K562 (cell line): ENCODE data around the gene LY6G6D. TPM values are rescaled to one million over a fixed set of nuclear protein-coding genes. Genes with fewer than 3 reads are reported as not detected.
A peak's percentile ranks its signal among the peaks of the same experiment; 100 is the strongest.

Experiments used
- BRF2 ChIP-seq: IDR thresholded peaks from 3 replicates; pipeline ENCODE4 v1.6.1; 2011; ENCODE audit warnings: borderline replicate concordance, mild to moderate bottlenecking; ENCODE audit not compliant: insufficient read length, insufficient read depth
- CBFA2T3 ChIP-seq: fragments of 450-650 bp; IDR thresholded peaks from 2 replicates; pipeline ENCODE4 v1.6.1; 2017
- CREB1 ChIP-seq, 2 experiments: sonication (generic) in 1 of 2; formaldehyde crosslinking in 1 of 2; IDR thresholded peaks; 2 replicates each; pipeline versions ENCODE4 v1.6.1 to v1.8.0; 2012 to 2022; ENCODE audit warnings: inconsistent platforms in 1 of 2, mild to moderate bottlenecking in 1 of 2, missing genetic modification reagents in 1 of 2, moderate library complexity in 1 of 2
- CREBBP ChIP-seq: IDR thresholded peaks from one replicate; pipeline ENCODE4 v1.6.1; 2012; ENCODE audit warnings: low read depth, mild to moderate bottlenecking, control low read depth, inconsistent platforms, low read length
- CREM ChIP-seq: IDR thresholded peaks from 2 replicates; pipeline ENCODE4 v1.6.1; 2014; ENCODE audit warnings: antibody characterized with exemption, low read depth
- DACH1 ChIP-seq: fragments of 450-650 bp; IDR thresholded peaks from 2 replicates; pipeline ENCODE4 v1.6.1; 2018; ENCODE audit not compliant: partially characterized antibody
- DDX20 ChIP-seq: fragments of 450-650 bp; IDR thresholded peaks from 2 replicates; pipeline ENCODE4 v1.6.1; 2016; ENCODE audit warnings: missing genetic modification characterization, low read depth, mild to moderate bottlenecking, missing compliant biosample characterization, moderate library complexity
- DPF2 ChIP-seq: fragments of 450-650 bp; IDR thresholded peaks from 2 replicates; pipeline ENCODE4 v1.6.1; 2016
- GABPB2 ChIP-seq: fragments of 250-450 bp; sonication (Bioruptor Pico); conservative IDR thresholded peaks from 2 replicates; pipeline ENCODE4 v1.5.1; 2021; ENCODE audit warnings: mild to moderate bottlenecking
- HMG20A ChIP-seq: fragments of 450-650 bp; formaldehyde crosslinking; conservative IDR thresholded peaks from 2 replicates; pipeline ENCODE4 v1.4.0; 2020; ENCODE audit warnings: mild to moderate bottlenecking, mixed read lengths
- NFATC3 ChIP-seq: fragments of 450-650 bp; IDR thresholded peaks from 2 replicates; pipeline ENCODE4 v1.6.1; 2017; ENCODE audit warnings: mild to moderate bottlenecking
- NFXL1 ChIP-seq: fragments of 450-650 bp; formaldehyde crosslinking; IDR thresholded peaks from 2 replicates; pipeline ENCODE4 v1.4.0; 2021; ENCODE audit warnings: mild to moderate bottlenecking
- NR0B1 ChIP-seq: fragments of 450-650 bp; IDR thresholded peaks from one replicate; pipeline ENCODE4 v1.6.1; 2018; ENCODE audit warnings: mild to moderate bottlenecking, moderate library complexity; ENCODE audit not compliant: partially characterized antibody
- NUFIP1 ChIP-seq: fragments of 450-650 bp; IDR thresholded peaks from 2 replicates; pipeline ENCODE4 v1.6.1; 2018; ENCODE audit not compliant: partially characterized antibody
- PCBP1 ChIP-seq: fragments of 200-400 bp; formaldehyde crosslinking; IDR thresholded peaks from 2 replicates; pipeline ENCODE4 v1.6.1; 2018; ENCODE audit warnings: mild to moderate bottlenecking, low read depth, low read length; ENCODE audit not compliant: poor library complexity, severe bottlenecking
- SAFB2 ChIP-seq: fragments of 200-400 bp; formaldehyde crosslinking; IDR thresholded peaks from 2 replicates; pipeline ENCODE4 v1.6.1; 2018; ENCODE audit warnings: borderline replicate concordance, low read length, low read depth, moderate library complexity; ENCODE audit not compliant: severe bottlenecking
- SNRNP70 ChIP-seq: fragments of 200-400 bp; formaldehyde crosslinking; optimal IDR thresholded peaks from 2 replicates; pipeline ENCODE3; 2017; ENCODE audit warnings: low read depth, low read length
- TEAD4 ChIP-seq, 2 experiments: sonication (generic) in 1 of 2; formaldehyde crosslinking in 1 of 2; IDR thresholded peaks; 2 replicates each; pipeline versions ENCODE4 v1.6.1 to v1.8.0; 2012 to 2022; ENCODE audit warnings: borderline replicate concordance in 1 of 2, inconsistent platforms in 1 of 2, low read length in 1 of 2, mild to moderate bottlenecking in 1 of 2, missing genetic modification reagents in 1 of 2
- THAP7 ChIP-seq: fragments of 250-450 bp; sonication (Bioruptor Pico); IDR thresholded peaks from 2 replicates; pipeline ENCODE4 v1.5.0; 2021
- TRIM28 ChIP-seq: fragments of 450-650 bp; IDR thresholded peaks from 2 replicates; pipeline ENCODE4 v1.6.1; 2017
- YY1 ChIP-seq, 3 experiments: IDR thresholded peaks; 2 replicates each; pipeline ENCODE4 v1.6.1; 2011; ENCODE audit warnings: low read length in 2 of 3, mild to moderate bottlenecking in 2 of 3, moderate library complexity in 2 of 3, borderline replicate concordance in 1 of 3, control low read depth in 1 of 3, low read depth in 1 of 3; ENCODE audit not compliant: insufficient read depth in 3 of 3, insufficient replicate concordance in 2 of 3, control insufficient read depth in 1 of 3, insufficient read length in 1 of 3; ENCODE audit errors: extremely low read depth in 1 of 3
- ZBTB17 ChIP-seq: fragments of 450-650 bp; formaldehyde crosslinking; IDR thresholded peaks from 2 replicates; pipeline ENCODE4 v1.4.0; 2020; ENCODE audit warnings: mild to moderate bottlenecking
- ZC3H8 ChIP-seq: fragments of 450-650 bp; IDR thresholded peaks from 2 replicates; pipeline ENCODE4 v1.6.1; 2017
- ZFPM2 ChIP-seq: fragments of 250-450 bp; sonication (Bioruptor Pico); IDR thresholded peaks from 2 replicates; pipeline ENCODE4 v1.5.1; 2022; ENCODE audit warnings: mild to moderate bottlenecking
- ZNF232 ChIP-seq: sonication (generic); formaldehyde crosslinking; IDR thresholded peaks from 2 replicates; pipeline ENCODE4 v1.8.0; 2022; ENCODE audit warnings: mild to moderate bottlenecking, missing genetic modification reagents
- polyA plus RNA-seq, 8 experiments: library from polyadenylated mRNA; depleted of rRNA in 4 of 8; stranded (reverse) in 5 of 8; unstranded in 3 of 8; fragments of >200 nt; fragmentation: Nextera tagmentation in 2 of 8; fragmentation: Illumina TruSeq in 1 of 8; extraction: Ambion mirVana in 2 of 8; extraction: Trizol in 1 of 8; gene quantifications; 2 replicates each; pipeline versions ENCODE4 v1.2.1 to v1.2.3, GENCODE V29; 2011 to 2014; ENCODE audit warnings: inconsistent platforms in 1 of 8, missing spikeins in 1 of 8
- total RNA-seq, 7 experiments: library from RNA; depleted of rRNA in 6 of 7; stranded (reverse); fragments of >200 nt in 6 of 7; fragmentation: Illumina TruSeq in 2 of 7; extraction: Trizol in 2 of 7; gene quantifications; 2 replicates each; pipeline versions ENCODE4 v1.2.1 to v1.2.3, GENCODE V29; 2011 to 2021; ENCODE audit warnings: low replicate concordance in 1 of 7
- TF ChIP-seq, protein P1 (sequence below): fragments of 450-650 bp; formaldehyde crosslinking; IDR thresholded peaks from 2 replicates; pipeline ENCODE4 v1.4.0; 2020; ENCODE audit warnings: mild to moderate bottlenecking, mixed read lengths

LY6G6D gene
- total and polyA plus RNA-seq, 9 of the 15 experiments (the other 6 are each of a cell fraction or from before 2014, with no cell fraction given) = 0.30 to 0.38 TPM; not detected in 7

DNA sequence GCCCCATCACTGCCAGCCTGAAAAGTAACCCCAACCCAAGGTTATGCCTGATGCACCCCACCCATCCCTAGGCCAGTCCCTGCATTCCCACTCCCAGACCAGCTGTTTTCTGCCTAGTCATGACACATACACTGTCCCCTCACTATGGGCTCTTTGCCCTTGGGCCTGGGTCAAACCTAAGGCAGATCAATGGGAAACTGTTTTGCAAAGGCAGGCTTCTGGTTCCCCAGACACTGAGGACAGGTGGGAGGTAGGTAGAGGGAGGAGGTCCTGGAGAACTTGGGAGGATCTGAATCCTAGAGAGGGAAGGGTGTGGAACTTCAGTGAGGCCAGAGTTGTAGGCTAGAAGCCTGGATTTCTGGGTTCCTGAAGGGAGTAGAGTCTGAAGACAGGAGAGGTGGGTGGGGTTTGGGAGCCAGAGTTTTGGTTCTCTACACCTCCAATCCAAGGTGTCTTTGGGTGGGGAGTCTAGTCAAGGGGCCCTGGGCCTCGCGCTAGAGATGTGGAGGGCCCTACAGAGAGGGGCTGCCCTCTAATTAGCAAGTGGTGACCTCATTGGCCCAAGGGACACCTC, 19.2 kb downstream of the LY6G6D start (continued):
- TF ChIP-seq SNRNP70 (peak; percentile 59), DPF2 (no peak), CBFA2T3 (no peak), PCBP1 (no peak), CREB1 (IDR thresholded peaks at IDR 0.05) (peak; percentile 9; the same call in 1 of the 2 replicates), CREB1 (CRISPR knock-in tag; IDR thresholded peaks at IDR 0.05) (no peak), TRIM28 (no peak), NUFIP1 (no peak), YY1 (IDR thresholded peaks at IDR 0.05; ENCODE audit: borderline replicate concordance in 1 of 3, control insufficient read depth in 1 of 3, extremely low read depth in 1 of 3, insufficient read depth in 3 of 3, insufficient read length in 1 of 3, insufficient replicate concordance in 2 of 3, low read depth in 1 of 3, low read length in 2 of 3) (no peak), ZBTB17 (no peak), CREBBP (no peak), SAFB2 (no peak), NFXL1 (CRISPR knock-in tag) (no peak), HMG20A (CRISPR knock-in tag) (no peak), ZNF232 (CRISPR knock-in tag) (no peak), NR0B1 (no peak), ZC3H8 (no peak), TEAD4 (IDR thresholded peaks at IDR 0.05; ENCODE audit: low read length) (no peak), TEAD4 (CRISPR knock-in tag; IDR thresholded peaks at IDR 0.05; ENCODE audit: borderline replicate concordance) (no peak), CREM (no peak), BRF2 (no peak), ZFPM2 (no peak), DDX20 (tag) (no peak), DACH1 (no peak), NFATC3 (no peak; the same call in 1 of the 2 replicates), GABPB2 (CRISPR knock-in tag) (no peak), THAP7 (peak; percentile 62; the same call in 1 of the 2 replicates)
- TF ChIP-seq, protein P1, sequence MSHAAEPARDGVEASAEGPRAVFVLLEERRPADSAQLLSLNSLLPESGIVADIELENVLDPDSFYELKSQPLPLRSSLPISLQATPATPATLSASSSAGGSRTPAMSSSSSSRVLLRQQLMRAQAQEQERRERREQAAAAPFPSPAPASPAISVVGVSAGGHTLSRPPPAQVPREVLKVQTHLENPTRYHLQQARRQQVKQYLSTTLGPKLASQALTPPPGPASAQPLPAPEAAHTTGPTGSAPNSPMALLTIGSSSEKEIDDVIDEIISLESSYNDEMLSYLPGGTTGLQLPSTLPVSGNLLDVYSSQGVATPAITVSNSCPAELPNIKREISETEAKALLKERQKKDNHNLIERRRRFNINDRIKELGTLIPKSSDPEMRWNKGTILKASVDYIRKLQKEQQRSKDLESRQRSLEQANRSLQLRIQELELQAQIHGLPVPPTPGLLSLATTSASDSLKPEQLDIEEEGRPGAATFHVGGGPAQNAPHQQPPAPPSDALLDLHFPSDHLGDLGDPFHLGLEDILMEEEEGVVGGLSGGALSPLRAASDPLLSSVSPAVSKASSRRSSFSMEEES (CRISPR knock-in tag) = no peak
